Measurements from ENCODE around the gene PMPCA. TPM values are rescaled to one million over a fixed set of nuclear protein-coding genes. Genes with fewer than 3 reads are reported as not detected.
"Not testable (repeated sequence)": the region's sequence is repeated elsewhere in the genome, so short reads cannot be mapped to it uniquely, and the experiment has no call there.

The PMPCA gene
- total RNA-seq, 1 experiment from 2014 or later: 94.5 TPM

DNA sequence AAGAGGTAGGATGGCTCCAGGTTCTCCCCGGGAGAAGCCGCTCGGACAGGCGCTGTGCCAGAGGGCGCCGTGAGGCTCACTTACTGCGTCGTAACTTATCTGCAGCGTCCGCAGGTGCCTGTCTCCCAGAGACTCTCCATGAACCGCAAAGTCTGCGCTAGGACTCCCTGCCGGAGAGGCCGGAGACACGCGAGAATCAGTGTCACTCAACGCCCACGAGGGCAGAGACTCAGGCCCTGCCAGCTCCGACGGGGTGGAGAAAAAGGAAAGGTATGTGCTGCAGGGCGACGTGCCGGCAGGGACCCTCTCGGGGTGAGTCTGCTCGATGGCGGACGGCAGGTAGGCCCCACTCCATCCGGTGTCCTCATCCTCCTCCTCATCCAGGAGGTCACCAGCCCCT lies 3.4 kb upstream of the PMPCA start:
- H3K27ac ChIP-seq (ENCODE audit: insufficient read length, low read depth, low read length); H3K56ac ChIP-seq (ENCODE audit: insufficient read length, low read depth, low read length); H2BK12ac ChIP-seq (ENCODE audit: insufficient read length, low read depth, low read length); H2BK20ac ChIP-seq (ENCODE audit: low read depth, low read length, poor library complexity, severe bottlenecking); H4K5ac ChIP-seq (ENCODE audit: insufficient read length, low read depth, low read length); H3K27me3 Mint-ChIP-seq (ENCODE audit: low read depth); H3K4ac ChIP-seq (ENCODE audit: low read depth, low read length); H3K9me3 ChIP-seq (ENCODE audit: control insufficient read depth, low read depth, low read length); H2BK5ac ChIP-seq (ENCODE audit: insufficient read length, low read length); H3K9ac ChIP-seq (ENCODE audit: extremely low read depth, insufficient read length, low read length); H3K27me3 ChIP-seq (ENCODE audit: insufficient read depth, low read length); H3K4me3 Mint-ChIP-seq; H3K18ac ChIP-seq (ENCODE audit: insufficient read length, low read depth, low read length); H3K9me3 Mint-ChIP-seq; H2BK120ac ChIP-seq (ENCODE audit: low read depth, low read length, poor library complexity, severe bottlenecking); H3T11ph ChIP-seq (ENCODE audit: low read length); H4K8ac ChIP-seq (replicated peaks; ENCODE audit: insufficient read length, low read depth, low read length); H4K91ac ChIP-seq (ENCODE audit: insufficient read length, low read depth, low read length); H3K14ac ChIP-seq (ENCODE audit: insufficient read depth, low read length); H4K20me1 ChIP-seq (ENCODE audit: control insufficient read depth, insufficient read depth, insufficient read length); H2AK5ac ChIP-seq (ENCODE audit: insufficient read length, low read length); H3K4me2 ChIP-seq (ENCODE audit: insufficient read depth, insufficient read length, low read length); H3K23ac ChIP-seq (ENCODE audit: insufficient read length, low read depth, low read length); DNase-seq; H2AFZ ChIP-seq (ENCODE audit: low read length); H2BK15ac ChIP-seq (ENCODE audit: low read depth, low read length); H3K4me1 ChIP-seq (ENCODE audit: insufficient read depth, low read length); H3K27ac Mint-ChIP-seq: not testable (repeated sequence)
- Histone ChIP-seq H3K23me2 (ENCODE audit: insufficient read length, low read depth, low read length, poor library complexity, severe bottlenecking) (peaks cover 15% of the 10 kb centered on the region), H3K79me2 (ENCODE audit: insufficient read depth, low read length) (peaks cover 16% of the 10 kb centered on the region; the same call in 1 of the 2 replicates), H3K79me1 (ENCODE audit: insufficient read depth, low read depth, low read length, poor library complexity, severe bottlenecking) (peaks cover 18% of the 10 kb centered on the region)
- Mint-ChIP-seq H3K36me3 (ENCODE audit: insufficient read depth in 1 of 3, low read depth in 3 of 3) (peaks cover 45 to 71% (median 59%) of the 10 kb centered on the region in 3 experiments), H3K4me1 (peaks cover 22 to 25% of the 10 kb centered on the region in 2 experiments)
- no CpG with 5 or more reads among the region's 28 CpGs for WGBS (ENCODE audit: extremely low coverage, insufficient read length, low lambda C conversion rate)
